ENCODE data around the gene DYNC1LI2.
"Not testable (repeated sequence)": the region's sequence is repeated elsewhere in the genome, so short reads cannot be mapped to it uniquely, and the experiment has no call there.

DYNC1LI2 gene

DNA sequence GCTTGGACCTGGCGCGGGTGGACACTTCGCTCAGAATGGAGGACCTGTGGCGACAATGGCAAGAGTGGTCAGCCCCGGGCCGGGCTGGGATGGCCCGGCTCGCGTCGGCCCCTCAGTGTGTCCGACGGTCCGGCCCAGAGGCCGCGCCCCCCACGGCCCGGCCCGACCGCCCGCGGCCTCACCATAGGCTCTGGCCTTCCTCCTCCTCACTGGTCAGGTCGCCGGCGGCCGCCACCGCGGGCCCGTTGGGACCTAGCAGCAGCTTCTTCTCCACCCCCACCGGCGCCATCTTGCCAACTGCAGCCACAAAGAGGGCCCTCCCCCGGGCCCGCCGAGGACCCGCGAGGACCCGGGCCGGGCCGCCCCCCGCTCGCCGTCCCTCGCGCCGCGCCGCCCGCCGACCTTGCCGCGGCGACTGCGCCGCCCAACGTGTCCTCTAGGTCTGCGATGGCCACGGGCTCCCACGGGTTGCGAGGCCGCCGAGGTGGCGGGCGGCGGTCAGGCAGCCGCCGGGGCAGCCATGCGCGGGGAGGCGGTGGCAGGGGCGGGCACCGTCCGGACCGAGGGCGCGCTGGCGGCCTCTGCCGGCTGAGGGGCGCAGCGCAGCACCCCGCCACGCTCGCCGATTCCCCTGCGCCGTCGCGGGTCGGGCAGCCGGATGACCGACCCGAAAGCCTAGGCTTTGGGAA, at the start of gene DYNC1LI2:
DYNC1LI2 (minus strand) TSS at position 307 of the 689 bp plus-strand sequence; CDS start at position 289, 18 bp downstream.
- DNase-seq (ENCODE audit: low read depth): peak; percentile 75
- TF ChIP-seq, protein P1, sequence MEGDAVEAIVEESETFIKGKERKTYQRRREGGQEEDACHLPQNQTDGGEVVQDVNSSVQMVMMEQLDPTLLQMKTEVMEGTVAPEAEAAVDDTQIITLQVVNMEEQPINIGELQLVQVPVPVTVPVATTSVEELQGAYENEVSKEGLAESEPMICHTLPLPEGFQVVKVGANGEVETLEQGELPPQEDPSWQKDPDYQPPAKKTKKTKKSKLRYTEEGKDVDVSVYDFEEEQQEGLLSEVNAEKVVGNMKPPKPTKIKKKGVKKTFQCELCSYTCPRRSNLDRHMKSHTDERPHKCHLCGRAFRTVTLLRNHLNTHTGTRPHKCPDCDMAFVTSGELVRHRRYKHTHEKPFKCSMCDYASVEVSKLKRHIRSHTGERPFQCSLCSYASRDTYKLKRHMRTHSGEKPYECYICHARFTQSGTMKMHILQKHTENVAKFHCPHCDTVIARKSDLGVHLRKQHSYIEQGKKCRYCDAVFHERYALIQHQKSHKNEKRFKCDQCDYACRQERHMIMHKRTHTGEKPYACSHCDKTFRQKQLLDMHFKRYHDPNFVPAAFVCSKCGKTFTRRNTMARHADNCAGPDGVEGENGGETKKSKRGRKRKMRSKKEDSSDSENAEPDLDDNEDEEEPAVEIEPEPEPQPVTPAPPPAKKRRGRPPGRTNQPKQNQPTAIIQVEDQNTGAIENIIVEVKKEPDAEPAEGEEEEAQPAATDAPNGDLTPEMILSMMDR (IDR thresholded peaks at IDR 0.05; ENCODE audit: insufficient read depth, low read depth, low read length, missing control alignments): peak; percentile 46
- peak within 1 kb of the TSS; percentile 91 for H3K4me3 ChIP-seq (ENCODE audit: low read length)

DNA sequence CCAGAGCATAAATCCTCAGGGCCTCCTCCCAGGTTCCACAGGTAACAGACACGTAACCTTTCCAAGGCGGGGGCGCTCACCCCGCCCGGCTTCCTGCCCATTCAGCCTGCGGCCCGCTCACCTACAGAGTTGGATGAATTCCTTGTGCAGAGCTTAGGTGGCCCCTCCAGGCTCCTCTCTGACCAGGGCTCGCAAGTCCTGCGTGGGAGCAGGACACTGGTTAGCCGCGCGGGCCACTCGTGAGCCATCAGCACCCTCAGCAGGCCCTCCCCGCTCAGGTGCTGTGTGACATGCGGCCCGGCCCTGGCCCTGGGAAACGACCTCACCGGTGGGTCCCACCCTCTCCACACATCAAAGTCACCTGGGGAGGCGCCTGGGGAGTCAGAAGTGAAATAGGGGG, 49.4 kb upstream of the DYNC1LI2 start:
- H3K4me3 ChIP-seq (ENCODE audit: low read length): no peak overlapping the region
- TF ChIP-seq, protein P1 (IDR thresholded peaks at IDR 0.05; ENCODE audit: insufficient read depth, low read depth, low read length, missing control alignments): no peak
- DNase-seq (ENCODE audit: low read depth): no peak

DNA sequence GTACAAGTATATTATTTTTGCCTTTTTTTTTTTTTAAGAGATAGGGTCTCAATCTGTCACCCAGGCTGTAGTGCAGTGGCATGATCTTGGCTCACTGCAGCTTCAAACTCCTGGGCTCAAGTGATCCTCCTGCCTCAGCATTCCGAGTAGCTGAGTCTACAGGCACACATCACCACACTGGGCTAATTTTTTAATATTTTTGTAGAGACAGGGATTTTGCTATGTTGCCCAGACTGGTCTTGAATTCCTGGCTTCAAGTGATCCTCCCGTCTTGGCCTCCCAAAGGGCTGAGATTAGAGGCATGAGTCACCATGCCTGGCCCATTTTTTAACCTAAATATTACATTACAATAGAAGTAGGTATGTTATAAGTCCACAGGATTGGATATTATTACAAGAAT, 46.8 kb upstream of the DYNC1LI2 start:
- H3K4me3 ChIP-seq (ENCODE audit: low read length): no peak overlapping the region
- TF ChIP-seq, protein P1 (IDR thresholded peaks at IDR 0.05; ENCODE audit: insufficient read depth, low read depth, low read length, missing control alignments): no peak
- peak; percentile 10 for DNase-seq (ENCODE audit: low read depth)

DNA sequence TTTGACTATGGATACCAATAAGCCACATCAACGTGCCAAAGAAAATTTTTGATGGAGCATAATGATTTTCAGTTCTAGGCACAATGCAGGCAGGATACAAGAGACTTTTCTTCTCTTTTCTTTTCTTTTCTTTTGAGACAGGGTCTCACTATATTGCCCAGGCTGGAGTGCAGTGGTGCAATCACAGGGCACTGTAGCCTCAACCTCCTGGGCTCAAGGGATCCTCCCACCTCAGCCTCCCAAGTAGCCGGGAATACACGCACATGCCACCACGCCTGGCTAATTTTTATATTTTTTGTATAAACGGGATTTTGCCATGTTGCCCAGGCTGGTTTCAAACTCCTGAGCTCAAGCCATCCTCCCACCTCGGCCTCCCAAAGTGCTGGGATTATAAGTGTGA, 42.6 kb upstream of the DYNC1LI2 start:
- DNase-seq (ENCODE audit: low read depth); H3K4me3 ChIP-seq (ENCODE audit: low read length): not testable (repeated sequence)

DNA sequence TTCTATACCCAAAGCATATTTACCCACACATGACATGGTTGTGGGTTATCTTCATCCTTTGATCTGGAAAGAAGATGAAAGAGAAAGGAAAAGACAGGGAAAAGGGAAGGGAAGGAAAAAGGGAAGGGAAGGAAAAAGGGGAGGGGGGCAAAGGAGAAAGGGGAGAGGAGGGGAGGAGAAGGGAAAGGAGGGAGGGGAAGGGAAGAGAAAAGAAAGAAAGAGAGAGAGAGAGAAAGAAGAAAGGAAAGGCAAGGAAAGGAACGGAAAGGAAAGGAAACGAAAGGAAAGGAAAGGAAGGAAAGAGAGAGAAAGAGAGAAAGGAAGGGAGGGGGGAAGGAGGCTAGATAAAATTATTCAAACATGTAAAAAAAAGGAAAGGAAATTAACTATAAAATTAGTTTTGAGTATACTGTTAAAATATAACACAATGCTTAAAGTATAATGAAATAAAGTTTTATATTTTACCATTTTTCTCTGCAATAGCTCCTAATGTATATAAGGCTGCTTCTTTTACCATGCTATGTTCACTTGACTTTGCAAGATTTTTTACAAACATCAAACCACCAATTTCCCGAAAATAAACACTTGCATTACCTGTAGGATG, 38.8 kb upstream of the DYNC1LI2 start:
- no peak for DNase-seq (ENCODE audit: low read depth)
- no peak overlapping the region for H3K4me3 ChIP-seq (ENCODE audit: low read length)
- TF ChIP-seq, protein P1 (IDR thresholded peaks at IDR 0.05; ENCODE audit: insufficient read depth, low read depth, low read length, missing control alignments): no peak

GRCh38 chr16:66787427-66787826, 36.0 kb upstream of the DYNC1LI2 start:
- no peak overlapping the region for H3K4me3 ChIP-seq (ENCODE audit: low read length)
- TF ChIP-seq, protein P1 (IDR thresholded peaks at IDR 0.05; ENCODE audit: insufficient read depth, low read depth, low read length, missing control alignments): no peak
- DNase-seq (ENCODE audit: low read depth): no peak

DNA sequence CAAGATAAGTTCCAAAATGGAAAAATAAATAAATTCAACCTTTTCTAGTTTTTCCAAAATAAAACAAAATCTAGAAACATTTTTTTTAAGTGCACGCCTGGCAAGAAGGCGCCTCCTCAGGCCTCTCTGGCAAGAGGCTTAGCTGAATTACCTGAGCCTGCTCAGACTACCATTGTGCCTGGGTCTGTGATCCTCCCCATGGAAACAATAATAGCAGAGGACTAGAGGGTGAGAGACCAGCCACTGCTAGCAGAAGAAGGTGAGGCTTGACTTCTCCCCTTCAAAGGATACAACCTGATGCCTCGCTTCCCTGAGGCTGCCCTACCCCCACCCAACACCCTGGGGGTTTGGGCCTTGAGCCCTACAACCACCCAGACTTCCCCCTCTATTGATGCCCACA, 35.1 kb upstream of the DYNC1LI2 start:
- no peak overlapping the region for H3K4me3 ChIP-seq (ENCODE audit: low read length)
- TF ChIP-seq, protein P1 (IDR thresholded peaks at IDR 0.05; ENCODE audit: insufficient read depth, low read depth, low read length, missing control alignments): no peak
- DNase-seq (ENCODE audit: low read depth): no peak

All from epithelial cell of esophagus (primary cell).